WTC11 (cell line): ENCODE data around the gene OR4K5. TPM values are rescaled to one million over a fixed set of nuclear protein-coding genes. Genes with fewer than 3 reads are reported as not detected.

ENCODE experiments used
- ATAC-seq: fragments of 200-7000 bp; cut with Tn5 transposase; 2 replicates; pipeline ENCODE4 v1.10.0; 2021; ENCODE audit warnings: mild to moderate bottlenecking, moderate library complexity
- CTCF ChIA-PET: fragments of 300-600 bp; sonication (Branson Sonifier 250); formaldehyde crosslinking; loops from one replicate; lab custom pipeline; 2021; ENCODE audit warnings: antibody characterized with exemption; lab: Charles Lee
- POLR2A ChIA-PET: fragments of 350-600 bp; sonication (Branson Sonifier 250); formaldehyde crosslinking; loops from one replicate; lab custom pipeline; 2021; ENCODE audit warnings: antibody characterized with exemption; lab: Charles Lee
- DNase-seq: peaks from one replicate; pipeline ENCODE4 v3.0.0; 2021; ENCODE audit warnings: low spot score
- H3K27ac Mint-ChIP-seq: 2 replicates; pipeline ENCODE4 v1.8.0; 2021; ENCODE audit warnings: mixed read lengths
- H3K27me3 Mint-ChIP-seq: 2 replicates; pipeline ENCODE4 v1.8.0; 2021; ENCODE audit warnings: low read depth, mild to moderate bottlenecking, moderate library complexity, mixed read lengths
- H3K36me3 Mint-ChIP-seq: 2 replicates; pipeline ENCODE4 v1.8.0; 2021; ENCODE audit warnings: mixed read lengths
- H3K4me1 Mint-ChIP-seq: 2 replicates; pipeline ENCODE4 v1.8.0; 2022; ENCODE audit warnings: mixed read lengths
- H3K4me3 Mint-ChIP-seq: 2 replicates; pipeline ENCODE4 v1.8.0; 2021; ENCODE audit warnings: mild to moderate bottlenecking, moderate library complexity, mixed read lengths
- H3K9me3 Mint-ChIP-seq: 2 replicates; pipeline ENCODE4 v1.8.0; 2021; ENCODE audit warnings: mixed read lengths
- ETV6 ChIP-seq: sonication (generic); formaldehyde crosslinking; IDR thresholded peaks from 2 replicates; pipeline ENCODE4 v1.8.1; 2022; ENCODE audit warnings: mild to moderate bottlenecking, missing genetic modification reagents
- FOXK1 ChIP-seq: sonication (generic); formaldehyde crosslinking; IDR thresholded peaks from 2 replicates; pipeline ENCODE4 v1.8.0; 2022; ENCODE audit warnings: mild to moderate bottlenecking, moderate library complexity, missing genetic modification reagents
- GRHL2 ChIP-seq: fragments of 250-450 bp; sonication (Bioruptor Pico); IDR thresholded peaks from 2 replicates; pipeline ENCODE4 v1.8.0; 2022; ENCODE audit warnings: mild to moderate bottlenecking, moderate library complexity; ENCODE audit not compliant: insufficient replicate concordance, severe bottlenecking
- MXD4 ChIP-seq: fragments of 250-450 bp; sonication (Bioruptor Pico); IDR thresholded peaks from 2 replicates; pipeline ENCODE4 v1.8.0; 2021; ENCODE audit warnings: mild to moderate bottlenecking, moderate library complexity, borderline replicate concordance
- MYBL2 ChIP-seq: sonication (generic); formaldehyde crosslinking; IDR thresholded peaks from 2 replicates; pipeline ENCODE4 v1.8.1; 2023; ENCODE audit warnings: mild to moderate bottlenecking, moderate library complexity, missing genetic modification reagents
- NR1H2 ChIP-seq: sonication (generic); formaldehyde crosslinking; IDR thresholded peaks from 2 replicates; pipeline ENCODE4 v1.9.0; 2021; ENCODE audit warnings: mild to moderate bottlenecking, moderate library complexity, missing genetic modification reagents
- RELA ChIP-seq: sonication (generic); formaldehyde crosslinking; IDR thresholded peaks from 2 replicates; pipeline ENCODE4 v1.8.1; 2022; ENCODE audit warnings: missing genetic modification reagents, mild to moderate bottlenecking, borderline replicate concordance
- SOX15 ChIP-seq: fragments of 250-450 bp; sonication (Bioruptor Pico); IDR thresholded peaks from 2 replicates; pipeline ENCODE4 v1.9.0; 2021; ENCODE audit warnings: mild to moderate bottlenecking
- SP1 ChIP-seq: sonication (generic); formaldehyde crosslinking; conservative IDR thresholded peaks from 2 replicates; pipeline ENCODE4 v1.8.1; 2022; ENCODE audit warnings: missing genetic modification reagents
- TCF7 ChIP-seq: sonication (generic); formaldehyde crosslinking; IDR thresholded peaks from 2 replicates; pipeline ENCODE4 v1.8.0; 2022; ENCODE audit warnings: mild to moderate bottlenecking, low read depth, missing genetic modification reagents, moderate library complexity
- ZNF121 ChIP-seq: sonication (generic); formaldehyde crosslinking; IDR thresholded peaks from 2 replicates; pipeline ENCODE4 v1.8.0; 2023; ENCODE audit warnings: missing genetic modification reagents
- ZNF138 ChIP-seq: sonication (generic); formaldehyde crosslinking; conservative IDR thresholded peaks from 2 replicates; pipeline ENCODE4 v1.8.1; 2022; ENCODE audit warnings: mild to moderate bottlenecking, moderate library complexity, missing genetic modification reagents
- ZNF396 ChIP-seq: fragments of 250-450 bp; sonication (Bioruptor Pico); IDR thresholded peaks from 2 replicates; pipeline ENCODE4 v1.8.0; 2021; ENCODE audit warnings: mild to moderate bottlenecking, moderate library complexity, borderline replicate concordance
- total RNA-seq: library from RNA; stranded (reverse); gene quantifications from 3 replicates; pipeline ENCODE4 v1.2.3, GENCODE V29; 2021
- TF ChIP-seq, protein P1 (sequence below): sonication (generic); formaldehyde crosslinking; conservative IDR thresholded peaks from 2 replicates; pipeline ENCODE4 v1.8.1; 2023; ENCODE audit warnings: mild to moderate bottlenecking, low read depth, missing genetic modification reagents, moderate library complexity
- TF ChIP-seq, protein P2 (sequence below): sonication (generic); formaldehyde crosslinking; IDR thresholded peaks from 2 replicates; pipeline ENCODE4 v1.8.1; 2022; ENCODE audit warnings: mild to moderate bottlenecking, moderate library complexity, missing genetic modification reagents
- TF ChIP-seq, protein P3 (sequence below): sonication (generic); formaldehyde crosslinking; conservative IDR thresholded peaks from 2 replicates; pipeline ENCODE4 v1.8.1; 2022; ENCODE audit warnings: mild to moderate bottlenecking, missing genetic modification reagents
- TF ChIP-seq, protein P4 (sequence below): sonication (generic); formaldehyde crosslinking; IDR thresholded peaks from 2 replicates; pipeline ENCODE4 v1.8.1; 2022; ENCODE audit warnings: missing genetic modification reagents, borderline replicate concordance
- TF ChIP-seq, protein P5 (sequence below): sonication (generic); formaldehyde crosslinking; IDR thresholded peaks from 2 replicates; pipeline ENCODE4 v1.8.0; 2023; ENCODE audit warnings: mild to moderate bottlenecking, missing genetic modification reagents
- TF ChIP-seq, protein P6 (sequence below): fragments of 250-450 bp; sonication (Bioruptor Pico); IDR thresholded peaks from 2 replicates; pipeline ENCODE4 v1.8.0; 2021; ENCODE audit warnings: mild to moderate bottlenecking

The OR4K5 gene
- total RNA-seq, 1 experiment from 2014 or later = not detected

DNA sequence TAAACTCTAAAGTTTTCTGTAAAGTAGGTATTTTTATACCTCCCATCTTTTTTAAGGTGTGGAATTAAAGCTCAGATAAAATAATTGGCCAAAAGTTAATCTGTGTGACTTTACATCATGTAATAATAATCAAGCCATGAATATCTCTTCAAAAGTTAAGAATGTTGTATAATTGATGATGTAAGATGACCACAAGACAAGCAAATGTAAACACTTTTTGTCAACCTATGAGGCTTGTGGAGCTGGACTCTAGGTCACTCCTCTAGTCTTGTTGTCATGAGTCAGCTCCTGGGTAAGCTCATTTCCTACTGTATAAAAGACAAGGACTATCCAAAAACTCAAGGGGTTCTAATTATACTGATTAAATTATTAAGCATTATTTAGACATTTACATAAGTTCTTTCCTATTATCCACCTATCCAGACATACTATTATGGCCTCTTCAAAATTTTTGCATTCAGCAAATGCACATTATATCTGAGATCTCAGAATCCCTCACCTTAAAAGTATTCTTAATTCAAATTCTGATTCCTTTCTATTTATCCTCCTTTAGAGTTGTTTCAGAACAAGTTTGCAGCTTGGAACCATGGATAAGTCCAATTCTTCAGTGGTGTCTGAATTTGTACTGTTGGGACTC, at the start of gene OR4K5 (continued):
- TF ChIP-seq, protein P1, sequence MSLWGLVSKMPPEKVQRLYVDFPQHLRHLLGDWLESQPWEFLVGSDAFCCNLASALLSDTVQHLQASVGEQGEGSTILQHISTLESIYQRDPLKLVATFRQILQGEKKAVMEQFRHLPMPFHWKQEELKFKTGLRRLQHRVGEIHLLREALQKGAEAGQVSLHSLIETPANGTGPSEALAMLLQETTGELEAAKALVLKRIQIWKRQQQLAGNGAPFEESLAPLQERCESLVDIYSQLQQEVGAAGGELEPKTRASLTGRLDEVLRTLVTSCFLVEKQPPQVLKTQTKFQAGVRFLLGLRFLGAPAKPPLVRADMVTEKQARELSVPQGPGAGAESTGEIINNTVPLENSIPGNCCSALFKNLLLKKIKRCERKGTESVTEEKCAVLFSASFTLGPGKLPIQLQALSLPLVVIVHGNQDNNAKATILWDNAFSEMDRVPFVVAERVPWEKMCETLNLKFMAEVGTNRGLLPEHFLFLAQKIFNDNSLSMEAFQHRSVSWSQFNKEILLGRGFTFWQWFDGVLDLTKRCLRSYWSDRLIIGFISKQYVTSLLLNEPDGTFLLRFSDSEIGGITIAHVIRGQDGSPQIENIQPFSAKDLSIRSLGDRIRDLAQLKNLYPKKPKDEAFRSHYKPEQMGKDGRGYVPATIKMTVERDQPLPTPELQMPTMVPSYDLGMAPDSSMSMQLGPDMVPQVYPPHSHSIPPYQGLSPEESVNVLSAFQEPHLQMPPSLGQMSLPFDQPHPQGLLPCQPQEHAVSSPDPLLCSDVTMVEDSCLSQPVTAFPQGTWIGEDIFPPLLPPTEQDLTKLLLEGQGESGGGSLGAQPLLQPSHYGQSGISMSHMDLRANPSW = no peak
- TF ChIP-seq GRHL2 (no peak), ZNF138 (CRISPR knock-in tag) (no peak)
- TF ChIP-seq, protein P2, sequence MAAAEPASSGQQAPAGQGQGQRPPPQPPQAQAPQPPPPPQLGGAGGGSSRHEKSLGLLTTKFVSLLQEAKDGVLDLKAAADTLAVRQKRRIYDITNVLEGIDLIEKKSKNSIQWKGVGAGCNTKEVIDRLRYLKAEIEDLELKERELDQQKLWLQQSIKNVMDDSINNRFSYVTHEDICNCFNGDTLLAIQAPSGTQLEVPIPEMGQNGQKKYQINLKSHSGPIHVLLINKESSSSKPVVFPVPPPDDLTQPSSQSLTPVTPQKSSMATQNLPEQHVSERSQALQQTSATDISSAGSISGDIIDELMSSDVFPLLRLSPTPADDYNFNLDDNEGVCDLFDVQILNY (CRISPR knock-in tag) = no peak
- TF ChIP-seq, protein P3, sequence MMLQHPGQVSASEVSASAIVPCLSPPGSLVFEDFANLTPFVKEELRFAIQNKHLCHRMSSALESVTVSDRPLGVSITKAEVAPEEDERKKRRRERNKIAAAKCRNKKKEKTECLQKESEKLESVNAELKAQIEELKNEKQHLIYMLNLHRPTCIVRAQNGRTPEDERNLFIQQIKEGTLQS (CRISPR knock-in tag) = no peak

DNA sequence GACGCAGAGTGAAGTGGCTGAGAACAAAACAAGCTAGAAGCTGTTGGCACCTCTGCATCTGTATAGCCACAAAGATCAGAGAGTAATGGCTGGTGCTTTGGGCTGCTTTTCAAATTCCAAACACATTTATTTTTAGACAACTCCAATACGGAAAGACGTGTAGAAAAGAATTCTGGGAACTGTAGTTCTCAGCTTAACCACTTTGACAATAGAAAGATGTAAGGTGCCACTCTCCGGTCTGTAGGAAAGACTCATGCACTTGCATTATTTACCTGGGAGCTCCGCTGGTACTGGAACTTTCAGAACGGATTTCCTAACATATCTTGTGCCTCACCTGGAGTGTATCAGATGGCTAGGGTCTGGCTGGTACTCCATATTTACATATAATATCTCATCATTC, 47.2 kb upstream of the OR4K5 start:
- POLR2A ChIA-PET = no interaction called here
- peaks cover 34% of the 10 kb centered on the region for H3K36me3 Mint-ChIP-seq
- H3K27ac Mint-ChIP-seq = no peak overlapping the region
- no peak for ATAC-seq
- no peaks in the 10 kb centered on the region for H3K4me1 Mint-ChIP-seq
- CTCF ChIA-PET = no interaction called here
- TF ChIP-seq RELA (CRISPR knock-in tag) (no peak), TCF7 (CRISPR knock-in tag) (no peak)
- TF ChIP-seq, protein P4, sequence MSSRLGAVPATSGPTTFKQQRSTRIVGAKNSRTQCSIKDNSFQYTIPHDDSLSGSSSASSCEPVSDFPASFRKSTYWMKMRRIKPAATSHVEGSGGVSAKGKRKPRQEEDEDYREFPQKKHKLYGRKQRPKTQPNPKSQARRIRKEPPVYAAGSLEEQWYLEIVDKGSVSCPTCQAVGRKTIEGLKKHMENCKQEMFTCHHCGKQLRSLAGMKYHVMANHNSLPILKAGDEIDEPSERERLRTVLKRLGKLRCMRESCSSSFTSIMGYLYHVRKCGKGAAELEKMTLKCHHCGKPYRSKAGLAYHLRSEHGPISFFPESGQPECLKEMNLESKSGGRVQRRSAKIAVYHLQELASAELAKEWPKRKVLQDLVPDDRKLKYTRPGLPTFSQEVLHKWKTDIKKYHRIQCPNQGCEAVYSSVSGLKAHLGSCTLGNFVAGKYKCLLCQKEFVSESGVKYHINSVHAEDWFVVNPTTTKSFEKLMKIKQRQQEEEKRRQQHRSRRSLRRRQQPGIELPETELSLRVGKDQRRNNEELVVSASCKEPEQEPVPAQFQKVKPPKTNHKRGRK = no peak
- no peaks in the 10 kb centered on the region; the same call in none of the 2 replicates for H3K9me3 Mint-ChIP-seq
- H3K27me3 Mint-ChIP-seq = peaks cover 9% of the 10 kb centered on the region
- no peak for DNase-seq
- no peak overlapping the region for H3K4me3 Mint-ChIP-seq

DNA sequence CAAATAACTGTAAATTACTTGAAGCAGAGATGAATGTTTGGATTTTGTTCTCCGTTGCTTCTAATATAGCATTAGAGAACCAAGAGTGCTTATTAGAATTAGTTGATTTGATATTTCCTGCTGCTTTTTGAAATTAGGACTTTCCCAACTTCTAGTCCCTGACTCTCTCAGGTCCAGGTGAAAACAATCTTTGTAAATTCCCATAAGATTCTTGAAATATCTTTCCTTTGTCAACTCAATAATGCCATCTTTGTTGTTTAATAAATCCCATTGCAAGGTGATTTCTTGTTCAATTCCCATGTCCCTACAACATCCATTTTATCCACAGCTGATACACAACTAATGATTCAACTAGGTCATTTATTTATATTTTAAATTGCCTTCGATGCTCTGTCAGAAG, 45.6 kb upstream of the OR4K5 start, which contains the start of gene OR4K2:
Gene OR4K2 (plus strand): TSS at position 301 of the 400 bp plus-strand sequence. CDS start 1,126 bp downstream, outside the sequence.
- peaks cover 47% of the 10 kb centered on the region for H3K36me3 Mint-ChIP-seq
- no peak for DNase-seq
- no peak for TF ChIP-seq NR1H2
- no peak for TF ChIP-seq SOX15
- no peak for TF ChIP-seq ETV6 (CRISPR knock-in tag)
- TF ChIP-seq ZNF121 (CRISPR knock-in tag) = no peak
- no peak for TF ChIP-seq ZNF396 (CRISPR knock-in tag)
- no peak for TF ChIP-seq SP1 (CRISPR knock-in tag)
- TF ChIP-seq, protein P5, sequence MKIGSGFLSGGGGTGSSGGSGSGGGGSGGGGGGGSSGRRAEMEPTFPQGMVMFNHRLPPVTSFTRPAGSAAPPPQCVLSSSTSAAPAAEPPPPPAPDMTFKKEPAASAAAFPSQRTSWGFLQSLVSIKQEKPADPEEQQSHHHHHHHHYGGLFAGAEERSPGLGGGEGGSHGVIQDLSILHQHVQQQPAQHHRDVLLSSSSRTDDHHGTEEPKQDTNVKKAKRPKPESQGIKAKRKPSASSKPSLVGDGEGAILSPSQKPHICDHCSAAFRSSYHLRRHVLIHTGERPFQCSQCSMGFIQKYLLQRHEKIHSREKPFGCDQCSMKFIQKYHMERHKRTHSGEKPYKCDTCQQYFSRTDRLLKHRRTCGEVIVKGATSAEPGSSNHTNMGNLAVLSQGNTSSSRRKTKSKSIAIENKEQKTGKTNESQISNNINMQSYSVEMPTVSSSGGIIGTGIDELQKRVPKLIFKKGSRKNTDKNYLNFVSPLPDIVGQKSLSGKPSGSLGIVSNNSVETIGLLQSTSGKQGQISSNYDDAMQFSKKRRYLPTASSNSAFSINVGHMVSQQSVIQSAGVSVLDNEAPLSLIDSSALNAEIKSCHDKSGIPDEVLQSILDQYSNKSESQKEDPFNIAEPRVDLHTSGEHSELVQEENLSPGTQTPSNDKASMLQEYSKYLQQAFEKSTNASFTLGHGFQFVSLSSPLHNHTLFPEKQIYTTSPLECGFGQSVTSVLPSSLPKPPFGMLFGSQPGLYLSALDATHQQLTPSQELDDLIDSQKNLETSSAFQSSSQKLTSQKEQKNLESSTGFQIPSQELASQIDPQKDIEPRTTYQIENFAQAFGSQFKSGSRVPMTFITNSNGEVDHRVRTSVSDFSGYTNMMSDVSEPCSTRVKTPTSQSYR = no peak
- TF ChIP-seq ZNF138 (CRISPR knock-in tag) = no peak
- no peak for TF ChIP-seq FOXK1 (CRISPR knock-in tag)
- no peak for TF ChIP-seq MYBL2 (CRISPR knock-in tag)
- TF ChIP-seq, protein P6, sequence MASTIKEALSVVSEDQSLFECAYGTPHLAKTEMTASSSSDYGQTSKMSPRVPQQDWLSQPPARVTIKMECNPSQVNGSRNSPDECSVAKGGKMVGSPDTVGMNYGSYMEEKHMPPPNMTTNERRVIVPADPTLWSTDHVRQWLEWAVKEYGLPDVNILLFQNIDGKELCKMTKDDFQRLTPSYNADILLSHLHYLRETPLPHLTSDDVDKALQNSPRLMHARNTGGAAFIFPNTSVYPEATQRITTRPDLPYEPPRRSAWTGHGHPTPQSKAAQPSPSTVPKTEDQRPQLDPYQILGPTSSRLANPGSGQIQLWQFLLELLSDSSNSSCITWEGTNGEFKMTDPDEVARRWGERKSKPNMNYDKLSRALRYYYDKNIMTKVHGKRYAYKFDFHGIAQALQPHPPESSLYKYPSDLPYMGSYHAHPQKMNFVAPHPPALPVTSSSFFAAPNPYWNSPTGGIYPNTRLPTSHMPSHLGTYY (CRISPR knock-in tag) = no peak
- no peak for TF ChIP-seq MXD4 (CRISPR knock-in tag)
- H3K9me3 Mint-ChIP-seq = no peaks in the 10 kb centered on the region; the same call in none of the 2 replicates
- ChIA-PET CTCF (no interaction called here), POLR2A (no interaction called here)
- H3K4me3 Mint-ChIP-seq = no peak within 1 kb of the TSS
- no peak within 1 kb of the TSS for H3K27ac Mint-ChIP-seq
- H3K27me3 Mint-ChIP-seq = peaks cover 9% of the 10 kb centered on the region
- ATAC-seq = no peak
- no peaks in the 10 kb centered on the region for H3K4me1 Mint-ChIP-seq
